Measurements from ENCODE around the gene CRABP2.

The CRABP2 gene

DNA sequence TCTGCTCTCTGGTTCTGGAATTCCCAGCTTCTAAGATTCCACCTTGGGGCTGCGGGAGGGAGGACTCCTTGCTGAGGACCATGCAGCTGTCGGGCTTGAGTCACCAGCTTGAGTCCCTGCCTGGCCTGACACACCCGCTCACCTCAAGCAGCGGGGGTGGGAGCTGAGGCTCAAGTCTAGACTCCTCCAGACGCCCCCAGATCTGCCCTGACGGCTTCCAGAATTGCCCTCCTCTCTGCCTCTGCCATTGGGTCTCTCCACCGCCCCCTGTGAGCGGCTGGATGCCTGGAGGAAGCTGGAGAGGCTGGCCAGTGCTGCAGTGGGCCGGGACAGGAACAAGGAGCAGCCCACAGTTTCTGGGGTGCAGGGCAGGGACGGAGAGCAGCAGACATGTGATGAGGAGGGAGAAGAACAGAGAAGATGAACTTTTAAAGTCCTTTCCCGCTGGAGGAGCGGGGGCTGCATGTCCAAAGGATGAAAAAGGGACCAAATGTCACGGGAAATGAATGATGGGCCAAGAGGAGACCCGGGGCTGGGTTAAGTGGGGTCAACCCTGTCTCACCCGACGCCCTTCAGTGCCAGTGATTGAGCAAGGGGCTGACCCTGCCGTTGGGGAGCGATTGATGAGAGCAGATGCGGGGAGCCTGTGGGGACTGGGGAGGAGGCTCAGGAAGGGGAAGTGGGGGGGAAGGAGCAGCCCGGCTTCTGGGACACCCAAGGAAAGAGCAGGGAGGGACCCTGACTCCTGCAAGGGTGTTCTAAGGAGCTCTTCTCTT lies 13.5 kb downstream of the CRABP2 start:
- no peak for DNase-seq (ENCODE audit: extremely low read depth, low read depth)
- TF ChIP-seq, protein P1, sequence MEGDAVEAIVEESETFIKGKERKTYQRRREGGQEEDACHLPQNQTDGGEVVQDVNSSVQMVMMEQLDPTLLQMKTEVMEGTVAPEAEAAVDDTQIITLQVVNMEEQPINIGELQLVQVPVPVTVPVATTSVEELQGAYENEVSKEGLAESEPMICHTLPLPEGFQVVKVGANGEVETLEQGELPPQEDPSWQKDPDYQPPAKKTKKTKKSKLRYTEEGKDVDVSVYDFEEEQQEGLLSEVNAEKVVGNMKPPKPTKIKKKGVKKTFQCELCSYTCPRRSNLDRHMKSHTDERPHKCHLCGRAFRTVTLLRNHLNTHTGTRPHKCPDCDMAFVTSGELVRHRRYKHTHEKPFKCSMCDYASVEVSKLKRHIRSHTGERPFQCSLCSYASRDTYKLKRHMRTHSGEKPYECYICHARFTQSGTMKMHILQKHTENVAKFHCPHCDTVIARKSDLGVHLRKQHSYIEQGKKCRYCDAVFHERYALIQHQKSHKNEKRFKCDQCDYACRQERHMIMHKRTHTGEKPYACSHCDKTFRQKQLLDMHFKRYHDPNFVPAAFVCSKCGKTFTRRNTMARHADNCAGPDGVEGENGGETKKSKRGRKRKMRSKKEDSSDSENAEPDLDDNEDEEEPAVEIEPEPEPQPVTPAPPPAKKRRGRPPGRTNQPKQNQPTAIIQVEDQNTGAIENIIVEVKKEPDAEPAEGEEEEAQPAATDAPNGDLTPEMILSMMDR (IDR thresholded peaks at IDR 0.05; ENCODE audit: low read depth, low read length, missing control alignments), result peak; percentile 5
- H3K4me3 ChIP-seq (replicated peaks; ENCODE audit: low read depth, low read length), result no peak overlapping the region

DNA sequence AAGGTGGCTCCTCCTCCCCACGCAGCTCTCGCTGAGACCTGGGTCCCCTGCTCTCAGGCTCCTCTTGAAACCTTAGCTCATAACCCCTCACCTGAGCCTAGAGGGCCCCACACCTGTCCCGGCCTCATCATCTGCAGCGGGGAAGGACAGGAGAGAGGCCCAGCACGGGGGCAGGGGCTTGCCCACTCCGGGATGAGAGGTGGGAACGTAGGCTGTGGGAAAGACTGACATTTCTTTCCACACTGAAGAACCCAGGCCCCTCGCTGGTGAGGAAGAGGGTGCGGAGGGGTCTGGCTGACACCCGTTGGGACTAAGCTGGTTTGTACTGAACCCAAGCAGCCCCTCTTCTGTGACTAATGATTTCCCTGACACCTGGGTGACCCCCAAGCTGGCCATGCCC lies 14.2 kb downstream of the CRABP2 start:
- no peak overlapping the region for H3K4me3 ChIP-seq (replicated peaks; ENCODE audit: low read depth, low read length)
- no peak for DNase-seq (ENCODE audit: extremely low read depth, low read depth)
- TF ChIP-seq, protein P1 (IDR thresholded peaks at IDR 0.05; ENCODE audit: low read depth, low read length, missing control alignments), result no peak

DNA sequence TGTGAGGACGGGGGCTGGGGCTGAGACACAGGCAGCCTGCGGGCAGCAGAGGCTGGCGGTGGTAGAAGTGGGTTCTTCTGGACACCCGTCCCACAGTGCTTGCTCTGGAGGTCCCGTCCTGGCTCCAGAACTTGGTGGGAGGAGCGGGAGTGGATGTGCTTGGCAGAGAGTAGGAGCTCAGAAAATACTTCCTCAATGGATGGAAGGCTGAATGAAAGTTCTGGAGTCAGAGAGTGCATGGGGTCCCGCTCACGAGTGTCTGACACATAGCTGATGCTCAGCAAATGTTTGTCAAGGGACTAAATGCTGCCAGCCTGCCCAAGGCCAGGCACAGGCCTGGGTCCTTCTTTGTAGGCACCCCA lies 14.7 kb downstream of the CRABP2 start:
- H3K4me3 ChIP-seq (replicated peaks; ENCODE audit: low read depth, low read length), result no peak overlapping the region
- DNase-seq (ENCODE audit: extremely low read depth, low read depth), result no peak
- TF ChIP-seq, protein P1 (IDR thresholded peaks at IDR 0.05; ENCODE audit: low read depth, low read length, missing control alignments), result no peak

DNA sequence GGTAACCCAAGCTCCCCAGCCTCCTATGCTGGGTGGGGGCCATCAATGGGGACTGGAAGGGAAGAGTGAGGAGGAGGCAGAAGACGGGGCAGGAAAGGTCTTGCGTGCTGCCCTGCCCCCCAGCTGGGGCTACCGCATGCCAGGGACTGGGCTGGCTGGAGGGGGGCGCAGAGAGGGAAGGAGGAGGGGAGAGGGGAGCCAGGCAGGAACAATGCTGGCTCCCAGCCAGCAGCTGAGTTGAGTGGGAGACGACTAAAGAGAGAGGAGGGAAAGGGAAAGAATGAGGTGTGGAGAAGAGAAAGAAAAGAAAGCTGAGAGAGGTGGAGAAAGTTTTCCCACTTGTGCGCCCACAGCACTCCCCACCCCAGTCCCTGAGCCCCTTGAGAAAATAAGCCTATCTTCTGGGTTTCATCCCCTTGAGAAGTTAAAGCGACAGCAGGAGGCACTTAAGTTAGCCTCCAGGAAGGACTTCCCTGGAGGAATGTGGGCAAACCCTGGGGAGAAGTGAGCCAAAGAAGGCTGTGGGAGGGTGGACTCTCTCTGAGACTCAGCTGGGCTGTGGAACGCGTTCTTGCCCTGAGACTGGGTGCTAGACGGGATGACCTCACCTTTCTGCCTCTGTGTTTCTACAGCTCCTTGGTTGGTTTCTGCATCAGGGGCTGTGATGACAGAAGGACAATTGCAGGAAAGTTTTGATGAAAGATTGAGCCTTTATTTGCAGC lies 15.3 kb downstream of the CRABP2 start:
- no peak overlapping the region for H3K4me3 ChIP-seq (replicated peaks; ENCODE audit: low read depth, low read length)
- TF ChIP-seq, protein P1 (IDR thresholded peaks at IDR 0.05; ENCODE audit: low read depth, low read length, missing control alignments), result no peak
- DNase-seq (ENCODE audit: extremely low read depth, low read depth), result no peak

DNA sequence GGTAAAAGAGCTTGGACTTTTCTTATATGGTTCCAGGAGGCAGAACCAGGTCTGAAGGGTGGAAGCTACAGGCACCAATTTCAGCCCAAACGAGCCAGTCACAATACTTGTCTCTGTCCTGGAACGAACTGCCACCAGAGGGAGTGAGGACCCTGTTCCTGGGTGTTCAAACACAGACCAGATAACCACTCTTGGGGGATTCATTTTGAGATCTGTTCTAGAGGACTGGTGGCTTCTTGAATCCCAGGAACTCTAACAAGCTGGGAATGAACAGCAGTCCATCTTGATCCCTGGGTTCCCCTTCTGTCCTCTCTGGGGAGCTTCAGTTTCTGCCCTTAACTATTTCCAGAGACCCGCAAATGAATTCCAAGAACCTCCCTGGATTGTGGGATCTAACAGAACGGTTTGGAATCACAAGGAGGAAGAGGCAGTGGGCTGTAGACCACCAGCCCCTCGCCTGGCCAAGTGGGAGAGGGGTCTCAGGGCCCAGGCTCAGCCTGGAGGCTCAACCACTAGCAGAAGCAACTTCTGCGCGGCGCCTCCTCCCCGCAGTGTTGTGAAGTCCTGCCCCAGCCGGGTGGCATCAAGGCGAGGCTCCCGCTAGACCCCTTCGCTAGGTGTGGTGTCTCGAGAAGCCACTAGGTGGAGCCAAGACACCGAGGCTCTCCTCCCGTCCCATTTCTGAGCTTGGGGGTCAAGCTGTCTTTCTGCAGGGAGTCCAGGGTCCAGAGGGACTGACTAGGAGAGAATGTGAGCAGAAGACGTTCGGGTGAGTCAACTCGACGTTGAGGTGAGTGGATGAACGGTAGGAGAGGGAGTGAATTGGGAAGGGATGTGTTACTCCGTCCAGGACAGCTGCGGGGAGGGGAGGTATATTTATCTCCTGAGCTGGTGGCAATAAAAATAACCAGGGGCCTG lies 16.1 kb downstream of the CRABP2 start:
- DNase-seq (ENCODE audit: extremely low read depth, low read depth), result no peak
- TF ChIP-seq, protein P1 (IDR thresholded peaks at IDR 0.05; ENCODE audit: low read depth, low read length, missing control alignments), result peak; percentile 84
- H3K4me3 ChIP-seq (replicated peaks; ENCODE audit: low read depth, low read length), result peak overlapping the region; percentile 38

DNA sequence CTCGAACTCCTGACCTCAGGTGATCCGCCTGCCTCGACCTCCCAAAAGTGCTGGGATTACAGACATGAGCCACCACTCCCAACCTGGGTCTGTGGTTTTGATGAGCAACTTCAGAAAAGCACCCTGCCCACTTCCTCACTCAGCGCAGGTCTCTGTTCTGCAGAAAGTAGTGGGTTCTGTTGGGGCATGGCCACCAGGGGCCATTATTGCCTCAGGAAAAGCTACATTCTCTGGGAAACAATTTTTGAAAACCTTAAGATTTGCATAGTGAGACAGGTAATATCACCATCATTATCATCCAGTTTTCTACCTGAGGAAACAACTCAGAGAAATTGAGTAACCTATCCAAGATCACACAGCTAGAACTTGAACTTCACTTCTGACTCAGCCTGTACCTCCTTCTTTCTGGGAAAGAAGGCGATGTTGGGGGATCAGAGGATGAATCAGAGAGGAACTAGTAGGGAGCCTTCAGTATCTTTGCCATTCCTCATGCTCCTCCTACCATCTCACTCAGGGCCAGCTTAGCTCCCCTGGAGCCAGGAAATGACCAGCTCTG lies 21.1 kb downstream of the CRABP2 start:
- no peak overlapping the region for H3K4me3 ChIP-seq (replicated peaks; ENCODE audit: low read depth, low read length)
- no peak for DNase-seq (ENCODE audit: extremely low read depth, low read depth)
- TF ChIP-seq, protein P1 (IDR thresholded peaks at IDR 0.05; ENCODE audit: low read depth, low read length, missing control alignments), result no peak
